Mesendoderm (in vitro differentiated cells): ENCODE data around the gene WDR1.
A peak's percentile ranks its signal among the peaks of the same experiment; 100 is the strongest.

Experiments used
- DNase-seq: peaks from one replicate; pipeline ENCODE4 v3.0.0; 2013
- H2AK5ac ChIP-seq: 2 replicates; pipeline ENCODE4 v1.6.1; 2013; ENCODE audit warnings: low read length, inconsistent platforms
- H2BK120ac ChIP-seq: 2 replicates; pipeline ENCODE4 v1.6.1; 2013; ENCODE audit warnings: low read depth, mild to moderate bottlenecking, low read length, moderate library complexity, mixed read lengths
- H2BK15ac ChIP-seq: replicated peaks from 2 replicates; pipeline ENCODE4 v1.6.1; 2013; ENCODE audit warnings: low read depth, mild to moderate bottlenecking, moderate library complexity
- H2BK5ac ChIP-seq: 2 replicates; pipeline ENCODE4 v1.6.1; 2013; ENCODE audit warnings: low read length, inconsistent platforms
- H3K18ac ChIP-seq: 2 replicates; pipeline ENCODE4 v1.6.1; 2013; ENCODE audit warnings: mild to moderate bottlenecking, low read length, mixed read lengths
- H3K23ac ChIP-seq: one replicate; pipeline ENCODE4 v1.6.1; 2013; ENCODE audit warnings: low read length
- H3K27ac ChIP-seq: 2 replicates; pipeline ENCODE4 v1.5.1; 2013; ENCODE audit warnings: low read depth, mild to moderate bottlenecking, inconsistent platforms, low read length, moderate library complexity
- H3K27me3 ChIP-seq: 2 replicates; pipeline ENCODE4 v1.6.1; 2013; ENCODE audit warnings: low read length, control low read depth, mild to moderate bottlenecking, inconsistent platforms; ENCODE audit not compliant: insufficient read depth, poor library complexity
- H3K36me3 ChIP-seq: 2 replicates; pipeline ENCODE4 v1.6.1; 2013; ENCODE audit warnings: low read length, inconsistent platforms; ENCODE audit not compliant: control insufficient read depth, insufficient read depth
- H3K4ac ChIP-seq: one replicate; pipeline ENCODE4 v1.6.1; 2013; ENCODE audit warnings: low read depth, mild to moderate bottlenecking, low read length, moderate library complexity
- H3K4me1 ChIP-seq: 2 replicates; pipeline ENCODE4 v1.6.1; 2013; ENCODE audit warnings: low read depth, low read length, inconsistent platforms; ENCODE audit not compliant: control insufficient read depth
- H3K4me2 ChIP-seq: 2 replicates; pipeline ENCODE4 v1.6.1; 2013; ENCODE audit warnings: low read length
- H3K4me3 ChIP-seq: 2 replicates; pipeline ENCODE4 v1.5.1; 2013; ENCODE audit warnings: mild to moderate bottlenecking, low read length
- H3K56ac ChIP-seq: one replicate; pipeline ENCODE4 v1.6.1; 2013; ENCODE audit warnings: low read length
- H3K79me1 ChIP-seq: 2 replicates; pipeline ENCODE4 v1.6.1; 2013; ENCODE audit warnings: low read length, inconsistent platforms
- H3K79me2 ChIP-seq: 2 replicates; pipeline ENCODE4 v1.6.1; 2013; ENCODE audit warnings: mild to moderate bottlenecking, low read length; ENCODE audit not compliant: control insufficient read depth, insufficient read depth
- H3K9ac ChIP-seq: 2 replicates; pipeline ENCODE4 v1.6.1; 2013; ENCODE audit warnings: low read length, inconsistent platforms
- H4K5ac ChIP-seq: one replicate; pipeline ENCODE4 v1.6.1; 2013; ENCODE audit warnings: low read length
- H4K8ac ChIP-seq: one replicate; pipeline ENCODE4 v1.6.1; 2013; ENCODE audit warnings: low read depth, mild to moderate bottlenecking, control low read depth, low read length, moderate library complexity
- WGBS: extraction: QIAGEN DNeasy Blood & Tissue Kit; methylation state at CpG from one replicate; pipeline ENCODE4 v1.1.7; 2013; ENCODE audit warnings: low lambda C conversion rate, missing lambda C conversion rate; ENCODE audit not compliant: insufficient coverage; ENCODE audit errors: extremely low coverage; 5-methylcytosine and 5-hydroxymethylcytosine counted together

Gene WDR1

GRCh38 chr4:10109995-10110670 is 6.5 kb downstream of the WDR1 start:
- no CpG with 5 or more reads among the region's 11 CpGs for WGBS
- H3K4me2 ChIP-seq, result no peak overlapping the region
- no peak overlapping the region for H2BK15ac ChIP-seq
- no peak overlapping the region for H2BK120ac ChIP-seq
- H3K56ac ChIP-seq, result no peak overlapping the region
- H4K5ac ChIP-seq, result no peak overlapping the region
- peaks cover 4% of the 10 kb centered on the region for H3K4me1 ChIP-seq
- no peak overlapping the region for H3K9ac ChIP-seq
- H3K27ac ChIP-seq, result no peak overlapping the region
- no peak overlapping the region for H3K18ac ChIP-seq
- peaks cover 100% of the 10 kb centered on the region for H3K79me2 ChIP-seq
- no peak overlapping the region for H2AK5ac ChIP-seq
- no peak overlapping the region for H3K4ac ChIP-seq
- DNase-seq, result no peak
- H2BK5ac ChIP-seq, result no peak overlapping the region
- no peaks in the 10 kb centered on the region for H3K27me3 ChIP-seq
- H4K8ac ChIP-seq, result no peak overlapping the region
- H3K79me1 ChIP-seq, result peaks cover 32% of the 10 kb centered on the region
- no peak overlapping the region for H3K23ac ChIP-seq
- peaks cover 10% of the 10 kb centered on the region for H3K36me3 ChIP-seq
- no peak overlapping the region for H3K4me3 ChIP-seq

GRCh38 chr4:10108818-10109783 is 7.5 kb downstream of the WDR1 start:
- H2BK120ac ChIP-seq, result no peak overlapping the region
- no peak overlapping the region for H4K5ac ChIP-seq
- no peak overlapping the region for H3K18ac ChIP-seq
- no peak overlapping the region for H3K4me3 ChIP-seq
- no peak for DNase-seq
- peaks cover 100% of the 10 kb centered on the region for H3K79me2 ChIP-seq
- no peaks in the 10 kb centered on the region for H3K4me1 ChIP-seq
- no CpG with 5 or more reads among the region's 17 CpGs for WGBS
- H2AK5ac ChIP-seq, result no peak overlapping the region
- H2BK5ac ChIP-seq, result no peak overlapping the region
- no peak overlapping the region for H3K56ac ChIP-seq
- no peak overlapping the region for H4K8ac ChIP-seq
- H3K27me3 ChIP-seq, result no peaks in the 10 kb centered on the region
- H3K4ac ChIP-seq, result no peak overlapping the region
- H2BK15ac ChIP-seq, result no peak overlapping the region
- no peak overlapping the region for H3K27ac ChIP-seq
- H3K9ac ChIP-seq, result no peak overlapping the region
- peaks cover 36% of the 10 kb centered on the region for H3K79me1 ChIP-seq
- peaks cover 7% of the 10 kb centered on the region for H3K36me3 ChIP-seq
- no peak overlapping the region for H3K4me2 ChIP-seq
- no peak overlapping the region for H3K23ac ChIP-seq

GRCh38 chr4:10108391-10108790 is 8.2 kb downstream of the WDR1 start:
- no peak overlapping the region for H3K27ac ChIP-seq
- H3K4me1 ChIP-seq, result no peaks in the 10 kb centered on the region
- H3K36me3 ChIP-seq, result peaks cover 7% of the 10 kb centered on the region

GRCh38 chr4:10107111-10108091 is 9.2 kb downstream of the WDR1 start:
- Histone ChIP-seq H2BK5ac (no peak overlapping the region), H3K4me1 (no peaks in the 10 kb centered on the region)

More at GRCh38 chr4:10108391-10108790, 8.2 kb downstream of the WDR1 start:
- H4K5ac ChIP-seq, result no peak overlapping the region
- H3K79me1 ChIP-seq, result peaks cover 37% of the 10 kb centered on the region
- H3K18ac ChIP-seq, result no peak overlapping the region
- no peak overlapping the region for H3K9ac ChIP-seq
- no peak overlapping the region for H4K8ac ChIP-seq
- no peak overlapping the region for H3K23ac ChIP-seq
- no peaks in the 10 kb centered on the region for H3K27me3 ChIP-seq
- WGBS, result no CpG with 5 or more reads among the region's 6 CpGs
- no peak overlapping the region for H2AK5ac ChIP-seq
- peaks cover 97% of the 10 kb centered on the region for H3K79me2 ChIP-seq
- H3K4me3 ChIP-seq, result no peak overlapping the region
- no peak overlapping the region for H2BK120ac ChIP-seq
- no peak overlapping the region for H3K4me2 ChIP-seq
- H2BK15ac ChIP-seq, result no peak overlapping the region
- DNase-seq, result no peak
- no peak overlapping the region for H3K56ac ChIP-seq
- no peak overlapping the region for H2BK5ac ChIP-seq
- H3K4ac ChIP-seq, result no peak overlapping the region

GRCh38 chr4:10106421-10107039 is 10.1 kb downstream of the WDR1 start:
- no peak overlapping the region for H4K5ac ChIP-seq
- H3K27ac ChIP-seq, result no peak overlapping the region
- H3K4me1 ChIP-seq, result no peaks in the 10 kb centered on the region

More at GRCh38 chr4:10107111-10108091, 9.2 kb downstream of the WDR1 start:
- Histone ChIP-seq H3K36me3 (peaks cover 7% of the 10 kb centered on the region), H2BK15ac (no peak overlapping the region), H3K23ac (no peak overlapping the region), H3K4me2 (no peak overlapping the region), H2BK120ac (no peak overlapping the region), H3K79me1 (peaks cover 39% of the 10 kb centered on the region), H3K4ac (no peak overlapping the region), H2AK5ac (no peak overlapping the region), H4K8ac (no peak overlapping the region), H3K18ac (no peak overlapping the region), H3K27ac (no peak overlapping the region), H3K27me3 (no peaks in the 10 kb centered on the region), H3K56ac (peak overlapping the region; percentile 20), H3K4me3 (no peak overlapping the region), H3K9ac (no peak overlapping the region), H4K5ac (no peak overlapping the region), H3K79me2 (peaks cover 96% of the 10 kb centered on the region)
- WGBS, result no CpG with 5 or more reads among the region's 19 CpGs
- DNase-seq, result no peak

More at GRCh38 chr4:10106421-10107039, 10.1 kb downstream of the WDR1 start:
- Histone ChIP-seq H2BK15ac (no peak overlapping the region), H3K27me3 (no peaks in the 10 kb centered on the region), H3K23ac (no peak overlapping the region), H2BK120ac (no peak overlapping the region), H3K9ac (no peak overlapping the region), H3K4me3 (no peak overlapping the region), H3K36me3 (peaks cover 10% of the 10 kb centered on the region), H3K79me1 (peaks cover 43% of the 10 kb centered on the region), H3K4me2 (no peak overlapping the region), H2BK5ac (no peak overlapping the region), H3K18ac (no peak overlapping the region), H3K79me2 (peaks cover 96% of the 10 kb centered on the region), H3K4ac (no peak overlapping the region), H3K56ac (no peak overlapping the region), H4K8ac (no peak overlapping the region), H2AK5ac (no peak overlapping the region)
- peak; percentile 80 for DNase-seq
- WGBS, result no CpG with 5 or more reads among the region's 13 CpGs
